MCF 10A (cell line): ENCODE data around the gene WDR27. TPM values are rescaled to one million over a fixed set of nuclear protein-coding genes. Genes with fewer than 3 reads are reported as not detected.

Experiments used
- BruUV-seq: library from RNA; stranded (reverse); fragments of 400-500 nt; replicated peaks from 2 replicates; lab custom pipeline; 2021; lab: Mats Ljungman, UMichigan
- CTCF ChIA-PET: fragments of 300-600 bp; sonication (Branson Sonifier 250); formaldehyde crosslinking; extraction: SDS; loops from one replicate; lab custom pipeline; 2021; ENCODE audit warnings: antibody characterized with exemption, inconsistent platforms; lab: Yijun Ruan, JAX
- POLR2A ChIA-PET: fragments of 300-600, 350-650 bp; sonication (Branson Sonifier 250); formaldehyde crosslinking; extraction: SDS; loops from one replicate; lab custom pipeline; 2020; ENCODE audit warnings: antibody characterized with exemption, inconsistent platforms; lab: Yijun Ruan, JAX
- DNase-seq: peaks from one replicate; pipeline ENCODE4 v3.0.0-alpha.2; 2018; ENCODE audit not compliant: unreplicated experiment
- H3K27ac Mint-ChIP-seq: one replicate; pipeline ENCODE4 v1.8.0; 2022; ENCODE audit warnings: mild to moderate bottlenecking, low read depth, mixed read lengths; ENCODE audit not compliant: unreplicated experiment
- H3K27me3 Mint-ChIP-seq: one replicate; pipeline ENCODE4 v1.8.0; 2022; ENCODE audit warnings: mixed read lengths; ENCODE audit not compliant: insufficient read depth, unreplicated experiment
- H3K36me3 Mint-ChIP-seq: one replicate; pipeline ENCODE4 v1.8.0; 2022; ENCODE audit warnings: mild to moderate bottlenecking, moderate library complexity, mixed read lengths; ENCODE audit not compliant: insufficient read depth, unreplicated experiment
- H3K4me1 Mint-ChIP-seq: one replicate; pipeline ENCODE4 v1.8.0; 2022; ENCODE audit warnings: mixed read lengths; ENCODE audit not compliant: insufficient read depth, unreplicated experiment
- H3K4me3 Mint-ChIP-seq: one replicate; pipeline ENCODE4 v1.8.0; 2022; ENCODE audit warnings: mild to moderate bottlenecking, moderate library complexity, mixed read lengths; ENCODE audit not compliant: unreplicated experiment
- H3K9me3 Mint-ChIP-seq: one replicate; pipeline ENCODE4 v1.8.0; 2022; ENCODE audit warnings: mixed read lengths; ENCODE audit not compliant: unreplicated experiment
- CTCF ChIP-seq: fragments of 200-600 bp; IDR thresholded peaks from one replicate; pipeline ENCODE4 v1.8.0; 2022; ENCODE audit warnings: antibody characterized with exemption, mild to moderate bottlenecking; ENCODE audit not compliant: unreplicated experiment
- intact Hi-C: fragments of 100-400 bp; cut with micrococcal nuclease; formaldehyde crosslinking; loops from 2 replicates; pipeline ENCODE4 v1.14.1; 2022
- total RNA-seq: library from RNA; stranded (reverse); gene quantifications from 2 replicates; pipeline ENCODE4 v1.2.3, GENCODE V29; 2022

WDR27 gene
- total RNA-seq, 1 experiment from 2014 or later = 80.6 TPM

- no peak overlapping the region for H3K4me3 Mint-ChIP-seq
- POLR2A ChIA-PET = no interaction called here
- H3K36me3 Mint-ChIP-seq = peaks cover 6% of the 10 kb centered on the region
- no peaks in the 10 kb centered on the region for H3K4me1 Mint-ChIP-seq
- TF ChIP-seq CTCF = no peak
- H3K27ac Mint-ChIP-seq = no peak overlapping the region
- H3K9me3 Mint-ChIP-seq = peaks cover 7% of the 10 kb centered on the region
- DNase-seq = no peak
- H3K27me3 Mint-ChIP-seq = no peaks in the 10 kb centered on the region
- intact Hi-C loops = no loop called here
- no TSS peak for BruUV-seq
- CTCF ChIA-PET = no interaction called here
Measured at GRCh38 chr6:169508452-169508851, 193.4 kb downstream of the WDR27 start.

- H3K9me3 Mint-ChIP-seq = peaks cover 5% of the 10 kb centered on the region
- intact Hi-C loops = no loop called here
- POLR2A ChIA-PET = interaction anchor here (0.6 kb wide), 1 partner anchor 596 kb away, joined by 3 read pairs; no protein-coding TSS in a partner anchor
Measured at GRCh38 chr6:169503422-169504152, 198.2 kb downstream of the WDR27 start.

GRCh38 chr6:169502445-169502844, 199.4 kb downstream of the WDR27 start:
- Mint-ChIP-seq H3K4me1 (no peaks in the 10 kb centered on the region), H3K4me3 (no peak overlapping the region), H3K9me3 (no peaks in the 10 kb centered on the region), H3K27me3 (no peaks in the 10 kb centered on the region), H3K27ac (no peak overlapping the region), H3K36me3 (no peaks in the 10 kb centered on the region)
- POLR2A ChIA-PET = no interaction called here
- BruUV-seq = no TSS peak
- CTCF ChIA-PET = interaction anchor here (0.6 kb wide), 1 partner anchor 50 kb away, joined by 3 read pairs; no protein-coding TSS in a partner anchor
- intact Hi-C loops = no loop called here
- no peak for DNase-seq
- TF ChIP-seq CTCF = no peak

More at GRCh38 chr6:169503422-169504152, 198.2 kb downstream of the WDR27 start:
- Mint-ChIP-seq H3K4me1 (no peaks in the 10 kb centered on the region), H3K27me3 (no peaks in the 10 kb centered on the region), H3K4me3 (no peak overlapping the region), H3K36me3 (peaks cover 5% of the 10 kb centered on the region), H3K27ac (no peak overlapping the region)
- CTCF ChIA-PET = interaction anchor here (0.6 kb wide), 1 partner anchor 167 kb away, joined by 3 read pairs; no protein-coding TSS in a partner anchor
- no TSS peak for BruUV-seq
- no peak for TF ChIP-seq CTCF
- DNase-seq = no peak

- no peak for DNase-seq
- no TSS peak for BruUV-seq
- CTCF ChIA-PET = interaction anchor here (0.6 to 0.7 kb wide), 2 partner anchors 33 to 215 kb away, joined by 3 read pairs; no protein-coding TSS in a partner anchor
Measured at GRCh38 chr6:169501777-169502313, 200.0 kb downstream of the WDR27 start.

More at GRCh38 chr6:169501777-169502313, 200.0 kb downstream of the WDR27 start:
- H3K4me3 Mint-ChIP-seq = no peak overlapping the region
- H3K36me3 Mint-ChIP-seq = no peaks in the 10 kb centered on the region
- no peaks in the 10 kb centered on the region for H3K27me3 Mint-ChIP-seq
- no peak overlapping the region for H3K27ac Mint-ChIP-seq
- no peak for TF ChIP-seq CTCF
- POLR2A ChIA-PET = no interaction called here
- no peaks in the 10 kb centered on the region for H3K9me3 Mint-ChIP-seq
- intact Hi-C loops = no loop called here
- H3K4me1 Mint-ChIP-seq = no peaks in the 10 kb centered on the region
